ENCODE data around the gene EHMT2. TPM values are rescaled to one million over a fixed set of nuclear protein-coding genes. Genes with fewer than 3 reads are reported as not detected.
A peak's percentile ranks its signal among the peaks of the same experiment; 100 is the strongest.

EHMT2 gene
- total and polyA plus RNA-seq, 2 of the 13 experiments (the other 11 are each of a cell fraction or from before 2014, with no cell fraction given) = 55.2 to 69.2 TPM

- TF ChIP-seq ATRX (CRISPR knock-in tag; IDR thresholded peaks at IDR 0.05; ENCODE audit: borderline replicate concordance) (no peak), THAP7 (CRISPR knock-in tag; IDR thresholded peaks at IDR 0.05) (no peak), TAF1 (CRISPR knock-in tag; IDR thresholded peaks at IDR 0.05) (peak; percentile 77), KLF16 (CRISPR knock-in tag; IDR thresholded peaks at IDR 0.05) (peak in 1 of 2 experiments; percentile 19; a peak in 1 of 4 replicates), ZNF614 (CRISPR knock-in tag; IDR thresholded peaks at IDR 0.05; ENCODE audit: borderline replicate concordance) (no peak), NFE2L1 (CRISPR knock-in tag; IDR thresholded peaks at IDR 0.05; ENCODE audit: borderline replicate concordance) (no peak), ZNF557 (CRISPR knock-in tag; IDR thresholded peaks at IDR 0.05) (no peak), HIC2 (CRISPR knock-in tag; IDR thresholded peaks at IDR 0.05; ENCODE audit: low read depth) (no peak), ISL2 (CRISPR knock-in tag; IDR thresholded peaks at IDR 0.05) (0 out of 2 replicates have a peak, but pooled peaks have one; percentile 13), FOXA3 (CRISPR knock-in tag; IDR thresholded peaks at IDR 0.05) (no peak), SAFB2 (CRISPR knock-in tag; IDR thresholded peaks at IDR 0.05; ENCODE audit: borderline replicate concordance, low read depth) (no peak), ATF3 (CRISPR knock-in tag; IDR thresholded peaks at IDR 0.05) (no peak), RBM39 (IDR thresholded peaks at IDR 0.05; ENCODE audit: low read depth, low read length, poor library complexity, severe bottlenecking) (no peak), ELF4 (CRISPR knock-in tag; IDR thresholded peaks at IDR 0.05; ENCODE audit: borderline replicate concordance) (peak; percentile 54; the same call in 1 of the 2 replicates), HNRNPH1 (optimal IDR thresholded peaks at IDR 0.05; ENCODE audit: low read depth, low read length) (no peak), POLR2A (IDR thresholded peaks at IDR 0.05; ENCODE audit: insufficient read depth in 1 of 2, low read depth in 2 of 2, low read length in 2 of 2) (peak; percentile 62 to 90; a peak in 3 of 4 replicates), ZNF407 (CRISPR knock-in tag; IDR thresholded peaks at IDR 0.05; ENCODE audit: not compliant biosample characterization) (no peak)
Measured at GRCh38 chr6:31897612-31898382, at the start of gene EHMT2 (continued).

Measured in HepG2 (cell line).